Endometrial microvascular endothelial cells (primary cell): Measurements from ENCODE around the gene P2RX1. TPM values are rescaled to one million over a fixed set of nuclear protein-coding genes. Genes with fewer than 3 reads are reported as not detected.

ENCODE experiments used
- in situ Hi-C: cut with HindIII; loops from 2 replicates; pipeline ENCODE4 v1.10.0; 2017; ENCODE audit warnings: low sequenced_read_pairs, low pct_unique_long_range_greater_than_20kb; ENCODE audit errors: inconsistent ontology term
- total RNA-seq: library from RNA; depleted of rRNA; stranded (reverse); fragments of >200 nt; gene quantifications from one replicate; pipeline ENCODE4 v1.2.3, GENCODE V29; 2015; ENCODE audit errors: inconsistent ontology term

The P2RX1 gene
- total RNA-seq, result not detected

- in situ Hi-C loops, result no loop called here
Observed at GRCh38 chr17:3915995-3916696, at the start of gene P2RX1. Gene P2RX1, minus strand, starts transcription at chr17:3916465. Its CDS starts 240 bp downstream, at chr17:3916225.

- in situ Hi-C loops, result no loop called here
Observed at GRCh38 chr17:3965118-3965800, 49.0 kb upstream of the P2RX1 start.

- in situ Hi-C loops, result no loop called here
Observed at GRCh38 chr17:3964203-3965117, 48.2 kb upstream of the P2RX1 start, which contains the start of gene ATP2A3. Gene ATP2A3, minus strand, starts transcription at chr17:3964437. Its CDS starts 146 bp downstream, at chr17:3964291.

GRCh38 chr17:3963237-3964201 lies 47.3 kb upstream of the P2RX1 start:
- in situ Hi-C loops, result no loop called here

GRCh38 chr17:3962965-3963236 lies 46.6 kb upstream of the P2RX1 start:
- in situ Hi-C loops, result no loop called here

- in situ Hi-C loops, result no loop called here
Observed at GRCh38 chr17:3962217-3962964, 46.1 kb upstream of the P2RX1 start.

- in situ Hi-C loops, result no loop called here
Observed at GRCh38 chr17:3961564-3962047, 45.3 kb upstream of the P2RX1 start.

GRCh38 chr17:3960764-3961163 lies 44.5 kb upstream of the P2RX1 start:
- in situ Hi-C loops, result no loop called here

GRCh38 chr17:3959921-3960601 lies 43.8 kb upstream of the P2RX1 start:
- in situ Hi-C loops, result no loop called here

GRCh38 chr17:3959295-3959899 lies 43.1 kb upstream of the P2RX1 start:
- in situ Hi-C loops, result no loop called here

GRCh38 chr17:3957735-3958599 lies 41.7 kb upstream of the P2RX1 start:
- in situ Hi-C loops, result no loop called here

GRCh38 chr17:3956983-3957382 lies 40.7 kb upstream of the P2RX1 start:
- in situ Hi-C loops, result no loop called here

- in situ Hi-C loops, result no loop called here
Observed at GRCh38 chr17:3956327-3956957, 40.2 kb upstream of the P2RX1 start.

GRCh38 chr17:3955673-3955988 lies 39.4 kb upstream of the P2RX1 start:
- in situ Hi-C loops, result no loop called here

- in situ Hi-C loops, result no loop called here
Observed at GRCh38 chr17:3954976-3955672, 38.9 kb upstream of the P2RX1 start.
